GM20000 (cell line): ENCODE data around the gene MORC2.

ENCODE experiments used
- DNase-seq: peaks from one replicate; pipeline ENCODE4 v3.0.0; 2012; ENCODE audit warnings: low spot score
- CTCF ChIP-seq: IDR thresholded peaks from 2 replicates; pipeline ENCODE4 v1.5.1; 2012; ENCODE audit warnings: mild to moderate bottlenecking, control low read depth; ENCODE audit errors: extremely low read depth, missing control alignments

Gene MORC2

GRCh38 chr22:30970356-30970746, 1.8 kb upstream of the MORC2 start:
- no peak for DNase-seq

GRCh38 chr22:30969532-30970355, 1.2 kb upstream of the MORC2 start:
- DNase-seq, result peak; percentile 69
- TF ChIP-seq CTCF, result no peak

More at GRCh38 chr22:30970356-30970746, 1.8 kb upstream of the MORC2 start:
- TF ChIP-seq CTCF, result no peak

GRCh38 chr22:30968924-30969531, 454 bp upstream of the MORC2 start, which contains the start of gene TUG1:
Gene TUG1, plus strand, starts transcription at chr22:30969265.
- DNase-seq, result peak; percentile 100
- TF ChIP-seq CTCF, result no peak

DNA sequence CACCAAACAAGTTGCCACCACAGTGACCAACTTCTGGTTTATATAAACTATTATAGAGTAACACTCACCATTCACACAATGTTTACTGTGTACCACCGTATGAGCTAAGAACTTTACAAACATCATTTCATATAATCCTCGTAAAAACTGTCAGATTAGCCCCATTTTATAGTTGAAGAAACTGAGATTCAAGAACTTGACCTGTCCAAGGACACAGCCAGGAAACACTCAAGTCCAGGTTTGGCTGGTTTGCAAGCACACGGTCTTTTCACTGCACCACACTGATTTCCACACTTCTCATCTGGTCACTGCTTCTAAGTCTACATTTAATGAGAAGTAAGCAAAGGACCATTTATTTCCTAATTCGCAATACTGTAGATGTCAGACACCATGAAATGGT, 3.7 kb downstream of the MORC2 start:
- TF ChIP-seq CTCF, result no peak
- no peak for DNase-seq

DNA sequence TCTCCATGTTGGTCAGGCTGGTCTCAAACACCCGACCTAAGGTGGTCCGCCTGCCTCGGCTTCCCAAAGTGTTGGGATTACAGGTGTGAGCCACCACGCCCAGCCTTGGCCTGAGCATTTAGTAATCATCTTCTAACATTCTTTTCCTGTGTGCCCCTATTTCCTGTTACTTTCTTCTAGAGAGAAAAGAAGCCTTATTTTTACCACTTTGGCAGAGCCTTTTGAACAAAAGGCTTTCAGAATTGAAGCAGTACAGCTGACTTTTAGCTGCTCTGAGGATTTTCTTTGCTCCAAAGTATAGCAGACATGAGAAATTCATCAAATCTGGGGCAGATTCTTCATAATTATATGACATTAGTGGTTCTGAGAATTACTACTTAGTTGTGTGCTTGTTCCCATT, 13.4 kb downstream of the MORC2 start:
- TF ChIP-seq CTCF, result no peak
- no peak for DNase-seq

DNA sequence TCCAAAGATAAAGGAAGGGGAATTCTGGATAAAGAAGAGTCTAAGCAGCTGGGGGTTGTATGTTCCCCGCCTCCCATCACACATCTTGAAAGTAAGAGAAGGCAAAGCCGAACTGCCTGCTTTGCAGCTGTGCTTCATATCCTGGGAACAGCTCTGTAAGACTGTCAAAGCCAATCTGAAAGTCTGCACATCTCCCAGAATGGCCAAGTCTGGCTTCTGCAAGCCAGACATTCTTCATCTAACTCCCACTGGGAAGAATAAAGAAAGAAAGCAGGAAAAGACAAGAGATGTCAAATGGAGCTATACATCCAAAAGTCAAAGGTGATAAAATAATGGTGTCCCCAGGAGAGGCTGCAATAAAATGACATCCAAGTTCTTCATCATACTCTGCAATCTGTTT, 15.4 kb downstream of the MORC2 start:
- no peak for TF ChIP-seq CTCF

GRCh38 chr22:30949934-30950660, 18.5 kb downstream of the MORC2 start:
- no peak for DNase-seq
- TF ChIP-seq CTCF, result no peak

More for the DNA sequence above, 15.4 kb downstream of the MORC2 start:
- DNase-seq, result no peak
